ENCODE results near the gene SAMD4A.
"Not testable (repeated sequence)": the region's sequence is repeated elsewhere in the genome, so short reads cannot be mapped to it uniquely, and the experiment has no call there.

The SAMD4A gene

GRCh38 chr14:54742492-54743350, 175.8 kb downstream of the SAMD4A start:
- DNase-seq (ENCODE audit: insufficient read length, low spot score) (no peak), FAIRE-seq (no peak)
- TF ChIP-seq TAF1 (IDR thresholded peaks at IDR 0.05; ENCODE audit: low read depth, low read length) (no peak), POU2F2 (IDR thresholded peaks at IDR 0.05; ENCODE audit: low read depth, low read length) (no peak)

DNA sequence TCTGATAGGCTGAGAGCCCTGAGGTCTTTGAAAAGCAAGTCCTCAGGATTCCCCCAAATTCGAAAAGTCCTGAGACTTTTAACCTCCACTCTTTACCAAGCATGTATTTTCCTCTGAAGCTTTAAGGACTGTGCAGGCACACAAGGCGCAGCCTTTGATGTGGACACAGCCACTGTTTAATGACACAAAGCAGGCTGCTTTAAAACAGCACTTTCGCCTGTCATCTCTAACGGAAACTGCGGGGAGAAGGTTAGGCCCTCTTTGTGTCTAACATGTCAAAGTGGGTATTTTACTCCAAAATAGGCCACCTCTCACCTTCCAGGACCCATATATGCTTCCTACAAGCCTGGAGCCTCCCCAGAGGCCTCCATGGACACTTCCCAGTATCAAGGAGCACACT, 176.5 kb downstream of the SAMD4A start:
- no peak for DNase-seq (ENCODE audit: insufficient read length, low spot score)
- no peak for FAIRE-seq
- TF ChIP-seq POLR2AphosphoS5 (IDR thresholded peaks at IDR 0.05; ENCODE audit: low read depth, low read length) (no peak), POU2F2 (IDR thresholded peaks at IDR 0.05; ENCODE audit: low read depth, low read length) (no peak), PAX5 (IDR thresholded peaks at IDR 0.05; ENCODE audit: insufficient read depth, low read length, severe bottlenecking) (no peak)

GRCh38 chr14:54746019-54746418, 179.1 kb downstream of the SAMD4A start:
- TF ChIP-seq SPI1 (IDR thresholded peaks at IDR 0.05; ENCODE audit: low read depth, low read length): no peak
- TF ChIP-seq PAX5 (IDR thresholded peaks at IDR 0.05; ENCODE audit: insufficient read depth, low read length, severe bottlenecking): no peak
- no peak for TF ChIP-seq POLR2A (IDR thresholded peaks at IDR 0.05; ENCODE audit: low read depth, low read length)
- TF ChIP-seq TAF1 (IDR thresholded peaks at IDR 0.05; ENCODE audit: low read depth, low read length): no peak
- TF ChIP-seq POU2F2 (IDR thresholded peaks at IDR 0.05; ENCODE audit: low read depth, low read length): no peak
- no peak for TF ChIP-seq POLR2AphosphoS5 (IDR thresholded peaks at IDR 0.05; ENCODE audit: low read depth, low read length)
- FAIRE-seq (no peak), DNase-seq (ENCODE audit: insufficient read length, low spot score) (no peak)

- DNase-seq (ENCODE audit: insufficient read length, low spot score) (no peak), FAIRE-seq (no peak)
- TF ChIP-seq PAX5 (IDR thresholded peaks at IDR 0.05; ENCODE audit: insufficient read depth, low read length, severe bottlenecking) (no peak), POLR2A (IDR thresholded peaks at IDR 0.05; ENCODE audit: low read depth, low read length) (no peak), TAF1 (IDR thresholded peaks at IDR 0.05; ENCODE audit: low read depth, low read length) (no peak), POLR2AphosphoS5 (IDR thresholded peaks at IDR 0.05; ENCODE audit: low read depth, low read length) (no peak)
Measured at GRCh38 chr14:54747616-54748015, 180.7 kb downstream of the SAMD4A start.

- TF ChIP-seq POLR2A (IDR thresholded peaks at IDR 0.05; ENCODE audit: low read depth, low read length) (no peak), POU2F2 (IDR thresholded peaks at IDR 0.05; ENCODE audit: low read depth, low read length) (no peak), TAF1 (IDR thresholded peaks at IDR 0.05; ENCODE audit: low read depth, low read length) (no peak), POLR2AphosphoS5 (IDR thresholded peaks at IDR 0.05; ENCODE audit: low read depth, low read length) (no peak), SPI1 (IDR thresholded peaks at IDR 0.05; ENCODE audit: low read depth, low read length) (no peak), PAX5 (IDR thresholded peaks at IDR 0.05; ENCODE audit: insufficient read depth, low read length, severe bottlenecking) (no peak)
- FAIRE-seq (no peak), DNase-seq (ENCODE audit: insufficient read length, low spot score) (no peak)
Measured at GRCh38 chr14:54749180-54749579, 182.3 kb downstream of the SAMD4A start.

GRCh38 chr14:54749727-54750126, 182.8 kb downstream of the SAMD4A start:
- no peak for TF ChIP-seq SPI1 (IDR thresholded peaks at IDR 0.05; ENCODE audit: low read depth, low read length)
- TF ChIP-seq POLR2AphosphoS5 (IDR thresholded peaks at IDR 0.05; ENCODE audit: low read depth, low read length): no peak
- no peak for TF ChIP-seq POU2F2 (IDR thresholded peaks at IDR 0.05; ENCODE audit: low read depth, low read length)
- no peak for TF ChIP-seq TAF1 (IDR thresholded peaks at IDR 0.05; ENCODE audit: low read depth, low read length)
- TF ChIP-seq POLR2A (IDR thresholded peaks at IDR 0.05; ENCODE audit: low read depth, low read length): no peak
- TF ChIP-seq PAX5 (IDR thresholded peaks at IDR 0.05; ENCODE audit: insufficient read depth, low read length, severe bottlenecking): no peak
- FAIRE-seq (no peak), DNase-seq (ENCODE audit: insufficient read length, low spot score) (no peak)

DNA sequence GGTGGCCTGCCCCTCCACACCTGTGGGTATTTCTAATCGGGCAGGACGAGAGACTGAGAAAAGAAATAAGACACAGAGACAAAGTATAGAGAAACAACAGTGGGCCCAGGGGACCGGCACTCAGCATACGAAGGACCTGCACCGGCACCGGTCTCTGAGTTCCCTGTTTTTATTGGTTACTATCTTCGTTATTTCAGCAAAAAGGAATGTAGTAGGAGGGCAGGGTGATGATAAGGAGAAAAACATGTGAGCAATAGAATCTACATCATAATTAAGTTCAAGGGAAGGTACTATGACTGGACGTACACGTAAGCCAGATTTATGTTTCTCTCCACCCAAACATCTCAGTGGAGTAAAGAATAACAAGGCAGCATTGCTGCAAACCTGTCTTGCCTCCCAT, 185.7 kb downstream of the SAMD4A start:
- not testable (repeated sequence) for DNase-seq (ENCODE audit: insufficient read length, low spot score); FAIRE-seq

- DNase-seq (ENCODE audit: insufficient read length, low spot score); FAIRE-seq: not testable (repeated sequence)
Measured at GRCh38 chr14:54753396-54753795, 186.5 kb downstream of the SAMD4A start.

GRCh38 chr14:54754116-54754622, 187.2 kb downstream of the SAMD4A start:
- TF ChIP-seq POU2F2 (IDR thresholded peaks at IDR 0.05; ENCODE audit: low read depth, low read length) (no peak), POLR2AphosphoS5 (IDR thresholded peaks at IDR 0.05; ENCODE audit: low read depth, low read length) (no peak), POLR2A (IDR thresholded peaks at IDR 0.05; ENCODE audit: low read depth, low read length) (no peak), TAF1 (IDR thresholded peaks at IDR 0.05; ENCODE audit: low read depth, low read length) (no peak), PAX5 (IDR thresholded peaks at IDR 0.05; ENCODE audit: insufficient read depth, low read length, severe bottlenecking) (no peak), SPI1 (IDR thresholded peaks at IDR 0.05; ENCODE audit: low read depth, low read length) (no peak)
- no peak for FAIRE-seq
- DNase-seq (ENCODE audit: insufficient read length, low spot score): no peak

GRCh38 chr14:54754623-54755386, 187.9 kb downstream of the SAMD4A start:
- TF ChIP-seq POLR2AphosphoS5 (IDR thresholded peaks at IDR 0.05; ENCODE audit: low read depth, low read length): no peak
- DNase-seq (ENCODE audit: insufficient read length, low spot score): no peak
- no peak for FAIRE-seq

Measured in GM12891 (cell line).